Spleen (tissue), 7 donors: Measurements from ENCODE around the gene KXD1.
A peak's percentile ranks its signal among the peaks of the same experiment; 100 is the strongest.

Source experiments
- POLR2A ChIP-seq, 3 donors: fragments of 450-650 bp; IDR thresholded peaks; one replicate each; pipeline ENCODE4 v1.5.1; 2017; ENCODE audit warnings: antibody characterized with exemption in 3 of 3, mild to moderate bottlenecking in 1 of 3
- POLR2AphosphoS5 ChIP-seq, 3 donors: sonication (generic); formaldehyde crosslinking; IDR thresholded peaks; one replicate each; pipeline ENCODE4 v1.5.1; 2017; ENCODE audit warnings: antibody characterized with exemption in 3 of 3
- TF ChIP-seq, protein P1 (sequence below), 11 experiments: fragments of 200-600 bp in 7 of 11; fragments of 450-650 bp in 4 of 11; sonication (generic) in 4 of 11; IDR thresholded peaks in 8 of 11; conservative IDR thresholded peaks in 3 of 11; 1 replicate in 7 of 11; 2 replicates in 4 of 11; pipeline versions ENCODE4 v1.4.0 to v1.8.0; 2016 to 2021; ENCODE audit warnings: antibody characterized with exemption in 11 of 11, inconsistent platforms in 4 of 11, mild to moderate bottlenecking in 1 of 11
- donor health status: DM: no; HTN: no; CAD: no; lungs with moderate emphysema.
- donor health status: DM: no; HTN: no; CAD: no.
- donor health status: DM: no; HTN: no; CAD: no.

DNA sequence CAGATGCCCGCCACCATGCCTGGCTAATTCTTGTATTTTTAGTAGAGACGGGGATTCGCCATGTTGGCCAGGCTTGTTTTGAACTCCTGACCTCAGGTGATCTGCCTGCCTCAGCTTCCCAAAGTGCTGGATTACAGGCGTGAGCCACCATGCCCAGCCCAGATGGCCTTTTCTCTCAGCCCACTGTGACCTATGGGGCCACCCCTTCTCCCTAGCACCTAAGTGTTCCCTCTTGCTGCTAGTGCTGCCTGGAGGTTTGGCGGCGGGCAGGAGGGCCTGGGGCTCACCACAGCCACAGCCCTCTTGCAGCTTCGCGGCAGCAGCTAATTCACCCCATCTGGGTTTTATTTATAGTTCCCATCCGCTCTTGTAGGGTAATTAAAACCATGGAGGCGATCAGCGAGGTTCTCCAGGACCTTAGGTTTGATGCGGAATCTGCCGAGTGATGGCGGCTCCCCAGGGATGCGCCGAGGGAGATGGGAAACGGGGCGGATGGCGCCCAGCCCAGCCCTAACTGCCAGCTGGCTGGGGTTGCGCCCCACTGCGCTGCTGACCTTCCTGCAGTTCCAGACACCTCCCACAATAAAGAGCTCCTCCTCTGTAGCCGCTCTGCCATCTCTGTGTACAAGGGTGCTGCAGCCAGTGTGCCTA, 34.2 kb downstream of the KXD1 start:
- TF ChIP-seq, protein P1, sequence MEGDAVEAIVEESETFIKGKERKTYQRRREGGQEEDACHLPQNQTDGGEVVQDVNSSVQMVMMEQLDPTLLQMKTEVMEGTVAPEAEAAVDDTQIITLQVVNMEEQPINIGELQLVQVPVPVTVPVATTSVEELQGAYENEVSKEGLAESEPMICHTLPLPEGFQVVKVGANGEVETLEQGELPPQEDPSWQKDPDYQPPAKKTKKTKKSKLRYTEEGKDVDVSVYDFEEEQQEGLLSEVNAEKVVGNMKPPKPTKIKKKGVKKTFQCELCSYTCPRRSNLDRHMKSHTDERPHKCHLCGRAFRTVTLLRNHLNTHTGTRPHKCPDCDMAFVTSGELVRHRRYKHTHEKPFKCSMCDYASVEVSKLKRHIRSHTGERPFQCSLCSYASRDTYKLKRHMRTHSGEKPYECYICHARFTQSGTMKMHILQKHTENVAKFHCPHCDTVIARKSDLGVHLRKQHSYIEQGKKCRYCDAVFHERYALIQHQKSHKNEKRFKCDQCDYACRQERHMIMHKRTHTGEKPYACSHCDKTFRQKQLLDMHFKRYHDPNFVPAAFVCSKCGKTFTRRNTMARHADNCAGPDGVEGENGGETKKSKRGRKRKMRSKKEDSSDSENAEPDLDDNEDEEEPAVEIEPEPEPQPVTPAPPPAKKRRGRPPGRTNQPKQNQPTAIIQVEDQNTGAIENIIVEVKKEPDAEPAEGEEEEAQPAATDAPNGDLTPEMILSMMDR (IDR thresholded peaks at IDR 0.05 in 8 of 11, conservative IDR thresholded peaks at IDR 0.05 in 3 of 11): no peak
- no peak for TF ChIP-seq POLR2A (IDR thresholded peaks at IDR 0.05)
- TF ChIP-seq POLR2AphosphoS5 (IDR thresholded peaks at IDR 0.05): peak in 1 of 3 donors; percentile 31
